Keratinocyte (primary cell): ENCODE data around the gene TUT4. TPM values are rescaled to one million over a fixed set of nuclear protein-coding genes. Genes with fewer than 3 reads are reported as not detected.
A peak's percentile ranks its signal among the peaks of the same experiment; 100 is the strongest.

Source experiments
- DNase-seq: peaks from one replicate; pipeline ENCODE4 v3.0.0-alpha.2; 2011; ENCODE audit warnings: low read depth, missing footprints, low spot score
- FAIRE-seq: peaks from 2 replicates; lab custom pipeline; 2011; peaks lifted over from hg19 to GRCh38; lab: Jason Lieb, UNC
- H2AFZ ChIP-seq: 2 replicates; pipeline ENCODE4 v1.6.0; 2012; ENCODE audit warnings: low read length, control low read depth, inconsistent platforms; ENCODE audit not compliant: control insufficient read depth
- H3K27ac ChIP-seq: 2 replicates; pipeline ENCODE4 v1.5.1; 2011; ENCODE audit warnings: low read length; ENCODE audit not compliant: control insufficient read depth, insufficient read depth
- H3K27me3 ChIP-seq: 3 replicates; pipeline ENCODE4 v1.6.0; 2011; ENCODE audit warnings: low read length; ENCODE audit not compliant: control insufficient read depth, insufficient read depth; ENCODE audit errors: extremely low read depth
- H3K36me3 ChIP-seq, 2 experiments: 2 replicates in 1 of 2; 3 replicates in 1 of 2; pipeline ENCODE4 v1.5.1; 2011; ENCODE audit warnings: low read length in 2 of 2, mild to moderate bottlenecking in 1 of 2; ENCODE audit not compliant: control insufficient read depth in 2 of 2, insufficient read depth in 2 of 2; ENCODE audit errors: extremely low read depth in 1 of 2
- H3K4me1 ChIP-seq: 3 replicates; pipeline ENCODE4 v1.5.1; 2011; ENCODE audit warnings: low read length; ENCODE audit not compliant: control insufficient read depth, insufficient read depth; ENCODE audit errors: extremely low read depth
- H3K4me2 ChIP-seq: 3 replicates; pipeline ENCODE4 v1.6.0; 2011; ENCODE audit warnings: low read depth, low read length; ENCODE audit not compliant: control insufficient read depth, insufficient read depth; ENCODE audit errors: extremely low read depth
- H3K4me3 ChIP-seq, 3 experiments: fragments of 200-600 bp in 1 of 3; sonication (generic) in 1 of 3; 2 replicates in 2 of 3; 3 replicates in 1 of 3; pipeline ENCODE4 v1.5.1; 2011 to 2016; ENCODE audit warnings: low read length in 3 of 3, mild to moderate bottlenecking in 3 of 3, control low read depth in 2 of 3, inconsistent platforms in 1 of 3, low read depth in 1 of 3, mixed read lengths in 1 of 3, mixed run types in 1 of 3, moderate library complexity in 1 of 3; ENCODE audit not compliant: control insufficient read depth in 2 of 3, insufficient read depth in 2 of 3; ENCODE audit errors: extremely low read depth in 1 of 3
- H3K79me2 ChIP-seq: 2 replicates; pipeline ENCODE4 v1.6.0; 2012; ENCODE audit warnings: low read length; ENCODE audit not compliant: control insufficient read depth, insufficient read depth
- H3K9ac ChIP-seq: 3 replicates; pipeline ENCODE4 v1.6.0; 2011; ENCODE audit warnings: low read length; ENCODE audit not compliant: control insufficient read depth, insufficient read depth; ENCODE audit errors: extremely low read depth
- H3K9me1 ChIP-seq: 3 replicates; pipeline ENCODE4 v1.6.0; 2011; ENCODE audit warnings: low read length; ENCODE audit not compliant: control insufficient read depth, insufficient read depth; ENCODE audit errors: extremely low read depth
- H3K9me3 ChIP-seq: 2 replicates; pipeline ENCODE4 v1.5.1; 2012; ENCODE audit warnings: low read depth, low read length; ENCODE audit not compliant: control insufficient read depth
- H4K20me1 ChIP-seq: 3 replicates; pipeline ENCODE4 v1.6.0; 2011; ENCODE audit warnings: low read length; ENCODE audit not compliant: control insufficient read depth, insufficient read depth; ENCODE audit errors: extremely low read depth
- EZH2 ChIP-seq: IDR thresholded peaks from one replicate; pipeline ENCODE4 v1.6.1; 2012; ENCODE audit warnings: inconsistent platforms, mild to moderate bottlenecking, low read length, moderate library complexity
- dilution Hi-C: fragments of 300-500 bp; cut with MboI; formaldehyde crosslinking; loops from one replicate; pipeline ENCODE4 v1.7.0; 2020; ENCODE audit warnings: low sequenced_read_pairs; ENCODE audit not compliant: extremely low pct_ligation_motif_present
- polyA plus RNA-seq, 5 experiments: library from polyadenylated mRNA; depleted of rRNA in 3 of 5; stranded (reverse) in 3 of 5; stranded (forward) in 1 of 5; unstranded in 1 of 5; fragments of >200 nt; gene quantifications; 1 replicate in 1 of 5; 2 replicates in 3 of 5; 3 replicates in 1 of 5; pipeline versions ENCODE4 v1.2.1 to v1.2.3, GENCODE V29; 2011 to 2012; ENCODE audit warnings: missing spikeins in 2 of 5, low read depth in 1 of 5, low replicate concordance in 1 of 5
- TF ChIP-seq, protein P1 (sequence below), 3 experiments: IDR thresholded peaks in 1 of 3; conservative IDR thresholded peaks in 1 of 3; optimal IDR thresholded peaks in 1 of 3; 2 replicates in 2 of 3; 3 replicates in 1 of 3; pipeline versions ENCODE3 to v1.5.1; 2011; ENCODE audit warnings: low read length in 3 of 3, mild to moderate bottlenecking in 3 of 3, moderate library complexity in 2 of 3, control low read depth in 1 of 3, inconsistent platforms in 1 of 3; ENCODE audit not compliant: insufficient read depth in 2 of 3; ENCODE audit errors: extremely low read depth in 1 of 3

Gene TUT4
- polyA plus RNA-seq, 1 donor (not counting 4 experiments of a cell fraction or from before 2014, with no cell fraction given), result 27.5 TPM

DNA sequence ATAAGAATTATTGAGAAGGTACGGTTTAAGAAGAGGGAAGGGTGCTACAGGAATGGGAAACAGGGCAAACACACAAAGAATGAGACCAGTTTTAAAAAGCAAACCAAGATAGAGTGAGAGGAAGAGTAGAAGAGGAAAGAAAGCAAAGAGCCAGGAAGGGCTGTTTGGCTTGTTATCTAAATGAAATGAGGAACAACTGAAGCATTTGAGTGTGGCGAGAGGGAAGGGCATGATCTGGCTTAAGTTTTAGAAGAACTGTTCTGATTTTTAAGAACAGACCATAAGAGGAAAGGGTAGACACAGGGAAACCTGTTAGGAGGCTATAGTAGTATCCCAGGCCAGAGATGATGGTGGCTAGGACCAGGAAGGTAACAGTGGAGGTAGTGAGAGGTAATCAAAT is 73.8 kb downstream of the TUT4 start:
- Histone ChIP-seq H3K27ac (no peak overlapping the region), H3K4me1 (peaks cover 7% of the 10 kb centered on the region), H3K4me3 (no peak overlapping the region), H3K9me3 (no peaks in the 10 kb centered on the region), H2AFZ (no peak overlapping the region), H3K36me3 (no peaks in the 10 kb centered on the region), H4K20me1 (no peaks in the 10 kb centered on the region), H3K4me2 (no peak overlapping the region), H3K27me3 (no peaks in the 10 kb centered on the region), H3K9me1 (no peaks in the 10 kb centered on the region), H3K9ac (no peak overlapping the region), H3K79me2 (no peaks in the 10 kb centered on the region)
- no peak for TF ChIP-seq EZH2
- TF ChIP-seq, protein P1, sequence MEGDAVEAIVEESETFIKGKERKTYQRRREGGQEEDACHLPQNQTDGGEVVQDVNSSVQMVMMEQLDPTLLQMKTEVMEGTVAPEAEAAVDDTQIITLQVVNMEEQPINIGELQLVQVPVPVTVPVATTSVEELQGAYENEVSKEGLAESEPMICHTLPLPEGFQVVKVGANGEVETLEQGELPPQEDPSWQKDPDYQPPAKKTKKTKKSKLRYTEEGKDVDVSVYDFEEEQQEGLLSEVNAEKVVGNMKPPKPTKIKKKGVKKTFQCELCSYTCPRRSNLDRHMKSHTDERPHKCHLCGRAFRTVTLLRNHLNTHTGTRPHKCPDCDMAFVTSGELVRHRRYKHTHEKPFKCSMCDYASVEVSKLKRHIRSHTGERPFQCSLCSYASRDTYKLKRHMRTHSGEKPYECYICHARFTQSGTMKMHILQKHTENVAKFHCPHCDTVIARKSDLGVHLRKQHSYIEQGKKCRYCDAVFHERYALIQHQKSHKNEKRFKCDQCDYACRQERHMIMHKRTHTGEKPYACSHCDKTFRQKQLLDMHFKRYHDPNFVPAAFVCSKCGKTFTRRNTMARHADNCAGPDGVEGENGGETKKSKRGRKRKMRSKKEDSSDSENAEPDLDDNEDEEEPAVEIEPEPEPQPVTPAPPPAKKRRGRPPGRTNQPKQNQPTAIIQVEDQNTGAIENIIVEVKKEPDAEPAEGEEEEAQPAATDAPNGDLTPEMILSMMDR (optimal IDR thresholded peaks at IDR 0.05 in 1 of 3, IDR thresholded peaks at IDR 0.05 in 1 of 3, conservative IDR thresholded peaks at IDR 0.05 in 1 of 3; ENCODE audit: extremely low read depth in 1 of 3, insufficient read depth in 2 of 3, low read length in 3 of 3), result no peak
- DNase-seq (no peak), FAIRE-seq (peak; percentile 17)
- dilution Hi-C loops, result no loop called here

DNA sequence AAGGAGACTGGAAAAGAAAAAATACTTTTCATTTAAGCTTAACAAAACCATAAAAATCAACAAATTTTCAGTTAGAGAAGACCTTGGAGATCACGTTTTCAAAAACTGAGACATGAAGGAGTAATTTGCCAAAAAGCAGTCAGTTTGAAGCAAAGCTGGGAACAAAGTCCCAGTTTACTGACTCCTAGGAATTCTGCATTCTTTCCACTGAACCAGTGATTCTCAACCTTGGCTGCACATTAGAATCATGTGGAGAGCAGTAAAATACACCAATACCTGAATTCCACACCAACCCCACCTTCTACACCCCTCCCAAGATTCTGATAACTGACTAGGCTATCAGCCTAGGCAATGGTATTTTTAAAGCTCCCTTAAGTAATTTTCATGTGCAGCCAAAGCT is 75.0 kb downstream of the TUT4 start:
- Histone ChIP-seq H3K4me2 (no peak overlapping the region), H3K9me3 (no peaks in the 10 kb centered on the region), H3K9me1 (no peaks in the 10 kb centered on the region), H3K9ac (no peak overlapping the region), H3K79me2 (no peaks in the 10 kb centered on the region), H3K27ac (no peak overlapping the region), H3K4me1 (peaks cover 7% of the 10 kb centered on the region), H2AFZ (no peak overlapping the region), H4K20me1 (no peaks in the 10 kb centered on the region), H3K36me3 (no peaks in the 10 kb centered on the region), H3K27me3 (no peaks in the 10 kb centered on the region), H3K4me3 (no peak overlapping the region)
- dilution Hi-C loops, result no loop called here
- no peak for TF ChIP-seq EZH2
- TF ChIP-seq, protein P1 (optimal IDR thresholded peaks at IDR 0.05 in 1 of 3, IDR thresholded peaks at IDR 0.05 in 1 of 3, conservative IDR thresholded peaks at IDR 0.05 in 1 of 3; ENCODE audit: extremely low read depth in 1 of 3, insufficient read depth in 2 of 3, low read length in 3 of 3), result no peak
- DNase-seq (no peak), FAIRE-seq (no peak)
